SK-N-MC (cell line): Measurements from ENCODE around the gene FNDC3B.
"Not testable (repeated sequence)": the region's sequence is repeated elsewhere in the genome, so short reads cannot be mapped to it uniquely, and the experiment has no call there.

Experiments used
- DNase-seq: peaks from one replicate; pipeline ENCODE4 v3.0.0-alpha.2; 2011; ENCODE audit warnings: low read depth, low spot score
- H3K27ac ChIP-seq: fragments of 200-600 bp; sonication (generic); 2 replicates; pipeline ENCODE4 v1.5.1; 2016; ENCODE audit warnings: mixed run types
- H3K36me3 ChIP-seq: fragments of 200-600 bp; sonication (generic); 2 replicates; pipeline ENCODE4 v1.6.1; 2017; ENCODE audit warnings: antibody characterized with exemption, low read length, mixed read lengths; ENCODE audit not compliant: insufficient read depth
- H3K4me3 ChIP-seq: fragments of 200-600 bp; sonication (generic); 2 replicates; pipeline ENCODE4 v1.5.1; 2016
- H3K9ac ChIP-seq: fragments of 200-600 bp; sonication (generic); 2 replicates; pipeline ENCODE4 v1.8.0; 2017; ENCODE audit warnings: mixed run types, mixed read lengths; ENCODE audit not compliant: insufficient read length
- H3K9me3 ChIP-seq: fragments of 200-600 bp; sonication (generic); 2 replicates; pipeline ENCODE4 v1.6.1; 2017; ENCODE audit warnings: low read depth, mild to moderate bottlenecking, antibody characterized with exemption, low read length, moderate library complexity, mixed read lengths
- EZH2 ChIP-seq: fragments of 200-600 bp; sonication (generic); IDR thresholded peaks from one replicate; pipeline ENCODE4 v1.6.1; 2017; ENCODE audit warnings: antibody characterized with exemption
- FOXP2 ChIP-seq: optimal IDR thresholded peaks from 2 replicates; pipeline ENCODE3; 2011; ENCODE audit warnings: mild to moderate bottlenecking, moderate library complexity; ENCODE audit not compliant: insufficient read depth; ENCODE audit errors: extremely low read length, control extremely low read depth
- POLR2AphosphoS5 ChIP-seq: IDR thresholded peaks from 2 replicates; pipeline ENCODE4 v1.6.1; 2012; ENCODE audit warnings: mild to moderate bottlenecking, low read depth, low read length, borderline replicate concordance

Gene FNDC3B

DNA sequence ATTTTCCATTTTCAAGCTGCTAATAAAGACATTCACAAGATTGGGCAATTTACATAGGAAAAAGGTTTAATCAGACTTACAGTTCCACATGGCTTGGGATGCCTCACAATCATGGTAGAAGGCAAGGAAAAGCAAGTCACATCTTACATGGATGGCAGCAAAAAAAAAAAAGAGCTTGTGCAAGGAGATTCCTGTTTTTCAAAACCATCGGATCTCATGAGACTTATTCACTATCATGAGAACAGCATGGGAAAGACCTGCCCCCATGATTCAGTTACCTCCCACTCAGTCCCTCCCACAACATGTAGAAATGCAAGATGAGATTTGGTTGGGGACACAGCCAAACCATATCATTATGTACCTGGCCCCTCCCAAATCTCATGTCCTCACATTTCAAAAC is 202.0 kb downstream of the FNDC3B start:
- Histone ChIP-seq H3K36me3 (no peaks in the 10 kb centered on the region; the same call in 1 of the 2 replicates), H3K9me3 (no peaks in the 10 kb centered on the region), H3K27ac (no peak overlapping the region), H3K4me3 (no peak overlapping the region), H3K9ac (no peak overlapping the region)
- no peak for TF ChIP-seq POLR2AphosphoS5
- no peak for DNase-seq

DNA sequence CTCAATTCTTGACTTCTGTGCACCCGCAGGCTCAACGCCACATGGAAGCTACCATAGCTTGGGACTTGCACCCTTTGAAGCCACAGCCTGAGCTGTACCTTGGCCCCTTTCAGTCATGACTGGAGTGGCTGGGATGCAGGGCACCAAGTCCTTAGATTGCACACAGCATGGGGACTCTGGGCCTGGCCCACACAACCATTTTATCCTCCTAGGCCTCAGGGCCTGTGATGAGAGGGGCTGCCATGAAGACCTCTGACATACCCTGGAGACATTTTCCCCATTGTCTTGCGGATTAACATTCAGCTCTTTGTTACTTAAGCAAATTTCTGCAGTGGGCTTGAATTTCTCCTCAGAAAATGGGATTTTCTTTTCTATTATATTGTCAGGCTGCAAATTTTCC is 203.1 kb downstream of the FNDC3B start:
- H3K9ac ChIP-seq, H3K4me3 ChIP-seq, H3K36me3 ChIP-seq, H3K9me3 ChIP-seq, DNase-seq, H3K27ac ChIP-seq: not testable (repeated sequence)

DNA sequence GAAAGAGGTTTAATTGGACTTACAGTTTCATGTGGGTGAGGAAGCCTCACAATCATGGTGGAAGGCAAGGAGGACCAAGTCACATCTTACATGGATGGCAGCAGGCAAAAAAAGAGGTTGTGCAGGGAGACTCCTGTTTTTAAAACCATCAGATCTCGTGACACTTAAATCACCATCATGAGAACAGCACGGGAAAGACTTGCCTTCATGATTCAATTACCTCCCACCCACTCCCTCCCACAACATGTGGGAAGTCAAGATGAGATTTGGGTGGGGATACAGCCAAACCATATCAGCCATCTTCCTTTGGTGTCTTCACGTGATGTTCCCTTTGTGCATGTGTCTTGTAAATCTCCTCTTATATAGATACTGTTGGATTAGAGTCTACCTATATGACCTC is 204.0 kb downstream of the FNDC3B start:
- H3K9ac ChIP-seq, H3K9me3 ChIP-seq, H3K27ac ChIP-seq, H3K4me3 ChIP-seq, DNase-seq, H3K36me3 ChIP-seq: not testable (repeated sequence)

DNA sequence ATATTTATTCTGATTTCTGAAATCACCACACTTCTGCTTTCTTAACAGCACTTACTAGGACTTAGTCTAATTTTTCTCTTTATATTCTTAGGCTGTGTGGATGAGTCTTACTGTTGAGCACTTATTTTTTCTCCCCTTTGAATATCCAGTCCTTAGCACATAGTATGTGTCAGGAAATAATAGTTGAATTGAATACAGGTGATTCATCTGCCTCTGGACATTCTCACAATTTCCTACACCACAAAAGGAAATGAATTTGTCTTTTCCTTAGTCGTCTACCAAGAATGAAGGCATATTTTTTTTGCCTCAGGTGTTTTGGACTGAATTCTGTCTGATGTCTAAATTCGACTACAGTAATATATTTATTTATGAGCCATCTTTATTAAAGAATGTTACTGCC is 204.6 kb downstream of the FNDC3B start:
- no peak for DNase-seq
- H3K9ac ChIP-seq = no peak overlapping the region
- H3K36me3 ChIP-seq = peaks cover 3% of the 10 kb centered on the region; the same call in 1 of the 2 replicates
- TF ChIP-seq POLR2AphosphoS5 (no peak), EZH2 (no peak), FOXP2 (no peak)
- no peak overlapping the region for H3K4me3 ChIP-seq
- no peak overlapping the region for H3K27ac ChIP-seq
- H3K9me3 ChIP-seq = no peaks in the 10 kb centered on the region

DNA sequence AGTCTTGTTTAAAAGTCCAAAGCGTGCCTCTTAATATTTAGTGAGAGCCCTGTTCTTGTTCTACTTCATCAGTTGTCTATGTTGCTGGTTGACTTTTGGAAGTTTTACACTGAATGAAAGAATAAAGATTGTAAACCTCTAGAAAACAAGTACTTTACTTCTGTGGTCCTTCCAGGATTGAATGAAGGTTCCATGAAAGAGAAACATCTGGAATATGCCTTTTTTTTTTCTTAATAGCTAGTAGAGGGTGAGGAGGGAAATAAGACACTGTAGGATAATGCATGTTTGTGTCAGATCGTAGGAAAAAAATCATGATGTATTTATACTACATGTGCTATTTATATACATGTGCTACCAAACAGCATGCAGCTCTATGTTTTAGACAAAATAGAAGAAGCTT is 205.9 kb downstream of the FNDC3B start:
- no peak for TF ChIP-seq FOXP2
- TF ChIP-seq POLR2AphosphoS5 = no peak
- TF ChIP-seq EZH2 = no peak
- Histone ChIP-seq H3K27ac (no peak overlapping the region), H3K36me3 (peaks cover 3% of the 10 kb centered on the region; the same call in 1 of the 2 replicates)

DNA sequence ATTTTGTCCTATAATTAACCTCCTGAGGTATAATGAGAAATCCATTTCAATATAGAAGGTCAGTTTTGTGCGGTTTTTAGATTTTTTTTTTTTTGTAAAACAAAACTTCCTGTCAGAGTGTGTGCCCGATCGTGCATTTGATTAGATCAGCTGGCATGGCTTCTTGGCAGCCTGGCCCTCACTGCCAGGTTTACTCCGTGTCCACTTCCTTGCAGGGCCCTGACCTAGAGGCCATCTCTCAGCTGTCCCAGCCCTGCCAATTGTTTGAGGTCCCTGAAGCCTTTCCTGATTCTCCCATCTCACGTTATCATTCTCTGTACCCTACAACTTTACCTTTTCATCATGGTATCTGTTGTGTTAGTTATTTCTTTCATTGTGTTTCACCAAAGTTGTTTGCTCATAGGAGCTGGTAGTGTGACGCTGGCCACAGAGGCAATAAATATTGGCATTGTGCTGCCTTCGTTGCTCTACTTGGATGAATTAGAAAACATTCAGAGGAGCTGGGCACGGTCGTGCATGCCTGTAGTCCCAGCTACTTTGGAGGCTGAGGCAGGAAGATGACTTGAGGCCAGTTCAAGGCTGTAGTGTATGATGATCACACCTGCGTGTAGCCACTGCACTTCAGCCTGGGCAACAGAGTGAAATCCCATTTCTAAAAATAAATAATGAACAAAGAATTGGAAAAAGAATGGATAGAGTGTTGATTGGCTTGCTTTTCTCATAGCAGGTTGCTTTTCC is 206.9 kb downstream of the FNDC3B start:
- Histone ChIP-seq H3K27ac (no peak overlapping the region), H3K4me3 (no peak overlapping the region), H3K9ac (no peak overlapping the region), H3K36me3 (peaks cover 3% of the 10 kb centered on the region; the same call in 1 of the 2 replicates), H3K9me3 (no peaks in the 10 kb centered on the region)
- TF ChIP-seq EZH2 (no peak), POLR2AphosphoS5 (no peak), FOXP2 (no peak)
- no peak for DNase-seq

More for the DNA sequence above, 205.9 kb downstream of the FNDC3B start:
- Histone ChIP-seq H3K9me3 (no peaks in the 10 kb centered on the region), H3K4me3 (no peak overlapping the region), H3K9ac (no peak overlapping the region)
- no peak for DNase-seq

DNA sequence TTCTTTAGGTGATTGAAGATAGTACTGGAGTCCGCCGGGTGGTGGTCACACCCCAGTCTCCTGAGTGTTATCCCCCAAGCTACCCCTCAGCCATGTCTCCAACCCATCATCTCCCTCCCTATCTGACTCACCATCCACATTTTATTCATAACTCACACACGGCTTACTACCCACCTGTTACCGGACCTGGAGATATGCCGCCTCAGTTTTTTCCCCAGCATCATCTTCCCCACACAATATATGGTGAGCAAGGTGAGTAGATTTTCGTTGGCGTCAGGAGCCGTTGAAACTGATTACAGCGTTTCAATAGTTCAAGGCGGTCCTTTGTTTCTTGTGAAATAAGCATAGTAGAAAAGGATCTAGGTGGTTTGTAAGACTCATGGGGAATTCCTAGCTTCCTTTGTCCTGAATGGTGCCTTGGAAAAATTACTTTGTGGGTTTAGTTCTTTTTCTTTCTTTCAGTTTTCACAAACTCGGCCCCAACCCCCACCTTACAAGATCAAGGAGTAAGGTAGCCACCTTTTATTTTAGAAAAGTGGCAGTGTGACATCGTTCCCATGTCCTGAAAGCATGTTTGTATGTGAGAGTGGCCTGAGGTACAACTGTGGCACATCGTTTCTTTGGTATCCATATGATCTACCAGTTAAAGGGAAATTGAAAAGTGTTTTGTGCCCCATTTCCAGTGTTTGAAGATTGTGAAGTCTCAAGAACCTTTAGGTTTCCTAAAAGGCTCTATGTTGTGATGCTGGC is 208.3 kb downstream of the FNDC3B start:
- Histone ChIP-seq H3K27ac (no peak overlapping the region), H3K36me3 (peaks cover 12% of the 10 kb centered on the region; the same call in 1 of the 2 replicates), H3K4me3 (no peak overlapping the region), H3K9ac (no peak overlapping the region), H3K9me3 (no peaks in the 10 kb centered on the region)
- TF ChIP-seq POLR2AphosphoS5 (no peak), FOXP2 (no peak), EZH2 (no peak)
- no peak for DNase-seq

DNA sequence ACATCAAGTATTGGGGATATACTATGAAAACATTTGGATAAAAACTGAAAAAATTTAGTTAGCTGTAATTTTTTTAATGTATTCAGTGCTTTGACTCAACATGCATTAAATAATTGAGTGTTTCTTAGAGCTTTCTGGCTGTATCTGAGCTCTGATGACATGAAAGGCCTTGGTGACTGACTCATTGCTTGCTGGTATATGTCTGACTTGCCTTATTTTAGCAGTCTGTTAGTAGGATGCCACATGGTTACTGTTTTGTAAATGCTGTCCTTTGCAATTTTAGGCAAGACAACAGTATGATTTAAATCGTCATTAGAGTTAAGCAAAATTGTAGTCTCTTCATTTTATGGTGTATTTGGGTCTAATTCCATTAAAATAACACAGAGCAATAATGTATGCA is 209.7 kb downstream of the FNDC3B start:
- no peak for DNase-seq
- no peak overlapping the region for H3K27ac ChIP-seq
- no peak overlapping the region for H3K9ac ChIP-seq
- TF ChIP-seq EZH2 (no peak), FOXP2 (no peak), POLR2AphosphoS5 (no peak)
- H3K36me3 ChIP-seq = peaks cover 12% of the 10 kb centered on the region; the same call in 1 of the 2 replicates
- no peak overlapping the region for H3K4me3 ChIP-seq
- no peaks in the 10 kb centered on the region for H3K9me3 ChIP-seq

DNA sequence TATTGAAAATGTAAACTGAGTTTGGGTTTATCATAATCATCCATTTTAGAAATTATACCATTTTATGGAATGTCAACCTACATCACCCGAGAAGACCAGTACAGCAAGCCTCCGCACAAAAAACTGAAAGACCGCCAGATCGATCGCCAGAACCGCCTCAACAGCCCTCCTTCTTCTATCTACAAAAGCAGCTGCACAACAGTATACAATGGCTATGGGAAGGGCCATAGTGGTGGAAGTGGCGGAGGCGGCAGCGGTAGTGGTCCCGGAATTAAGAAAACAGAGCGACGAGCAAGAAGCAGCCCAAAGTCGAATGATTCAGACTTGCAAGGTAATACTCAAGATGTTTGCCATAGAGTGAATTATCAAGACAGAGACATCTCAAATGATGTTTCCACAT is 211.8 kb downstream of the FNDC3B start:
- Histone ChIP-seq H3K9me3 (no peaks in the 10 kb centered on the region), H3K27ac (no peak overlapping the region), H3K4me3 (no peak overlapping the region), H3K36me3 (peaks cover 12% of the 10 kb centered on the region; the same call in 1 of the 2 replicates), H3K9ac (no peak overlapping the region)
- TF ChIP-seq FOXP2 (no peak), EZH2 (no peak), POLR2AphosphoS5 (no peak)
- no peak for DNase-seq
